ENCODE results near the gene DGKH.

The DGKH gene

GRCh38 chr13:42022796-42023493, 25.5 kb upstream of the DGKH start:
- no peaks in the 10 kb centered on the region for H3K27me3 ChIP-seq (ENCODE audit: insufficient read depth, low read length)

GRCh38 chr13:42027286-42027685, 21.2 kb upstream of the DGKH start:
- H3K79me2 ChIP-seq (ENCODE audit: control insufficient read depth, insufficient read depth, low read length, unreplicated experiment) = no peaks in the 10 kb centered on the region
- H3K36me3 ChIP-seq (ENCODE audit: insufficient read depth, low read length) = no peaks in the 10 kb centered on the region
- no peaks in the 10 kb centered on the region for H3K27me3 ChIP-seq (ENCODE audit: insufficient read depth, low read length)
- H3K27ac ChIP-seq (ENCODE audit: low read depth, low read length) = no peak overlapping the region
- peaks cover 21% of the 10 kb centered on the region for H3K4me1 ChIP-seq (ENCODE audit: control insufficient read depth, insufficient read depth, low read length, unreplicated experiment)
- H2AFZ ChIP-seq (ENCODE audit: low read length, unreplicated experiment) = peak overlapping the region; percentile 36
- no peak overlapping the region for H3K4me3 ChIP-seq (ENCODE audit: low read depth, low read length)

More at GRCh38 chr13:42022796-42023493, 25.5 kb upstream of the DGKH start:
- Histone ChIP-seq H3K79me2 (ENCODE audit: control insufficient read depth, insufficient read depth, low read length, unreplicated experiment) (no peaks in the 10 kb centered on the region), H3K27ac (ENCODE audit: low read depth, low read length) (no peak overlapping the region), H3K4me3 (ENCODE audit: low read depth, low read length) (no peak overlapping the region), H3K4me1 (ENCODE audit: control insufficient read depth, insufficient read depth, low read length, unreplicated experiment) (peaks cover 21% of the 10 kb centered on the region), H3K36me3 (ENCODE audit: insufficient read depth, low read length) (no peaks in the 10 kb centered on the region), H2AFZ (ENCODE audit: low read length, unreplicated experiment) (no peak overlapping the region)

GRCh38 chr13:42028113-42028799, 20.2 kb upstream of the DGKH start:
- Histone ChIP-seq H2AFZ (ENCODE audit: low read length, unreplicated experiment) (no peak overlapping the region), H3K27ac (ENCODE audit: low read depth, low read length) (no peak overlapping the region), H3K27me3 (ENCODE audit: insufficient read depth, low read length) (no peaks in the 10 kb centered on the region), H3K4me3 (ENCODE audit: low read depth, low read length) (no peak overlapping the region), H3K79me2 (ENCODE audit: control insufficient read depth, insufficient read depth, low read length, unreplicated experiment) (no peaks in the 10 kb centered on the region), H3K36me3 (ENCODE audit: insufficient read depth, low read length) (no peaks in the 10 kb centered on the region), H3K4me1 (ENCODE audit: control insufficient read depth, insufficient read depth, low read length, unreplicated experiment) (peaks cover 15% of the 10 kb centered on the region)

GRCh38 chr13:42035905-42036521, 12.4 kb upstream of the DGKH start:
- Histone ChIP-seq H3K27me3 (ENCODE audit: insufficient read depth, low read length) (no peaks in the 10 kb centered on the region), H3K27ac (ENCODE audit: low read depth, low read length) (no peak overlapping the region), H3K4me3 (ENCODE audit: low read depth, low read length) (no peak overlapping the region), H2AFZ (ENCODE audit: low read length, unreplicated experiment) (no peak overlapping the region), H3K4me1 (ENCODE audit: control insufficient read depth, insufficient read depth, low read length, unreplicated experiment) (peaks cover 4% of the 10 kb centered on the region), H3K36me3 (ENCODE audit: insufficient read depth, low read length) (no peaks in the 10 kb centered on the region), H3K79me2 (ENCODE audit: control insufficient read depth, insufficient read depth, low read length, unreplicated experiment) (no peaks in the 10 kb centered on the region)

- H3K27ac ChIP-seq (ENCODE audit: low read depth, low read length) = no peak overlapping the region
- no peak overlapping the region for H2AFZ ChIP-seq (ENCODE audit: low read length, unreplicated experiment)
- no peaks in the 10 kb centered on the region for H3K36me3 ChIP-seq (ENCODE audit: insufficient read depth, low read length)
- peaks cover 4% of the 10 kb centered on the region for H3K79me2 ChIP-seq (ENCODE audit: control insufficient read depth, insufficient read depth, low read length, unreplicated experiment)
- no peaks in the 10 kb centered on the region for H3K27me3 ChIP-seq (ENCODE audit: insufficient read depth, low read length)
- H3K4me3 ChIP-seq (ENCODE audit: low read depth, low read length) = no peak overlapping the region
- peaks cover 4% of the 10 kb centered on the region for H3K4me1 ChIP-seq (ENCODE audit: control insufficient read depth, insufficient read depth, low read length, unreplicated experiment)
Measured at GRCh38 chr13:42036711-42037110, 11.7 kb upstream of the DGKH start.

- Histone ChIP-seq H3K27me3 (ENCODE audit: insufficient read depth, low read length) (no peaks in the 10 kb centered on the region), H3K4me3 (ENCODE audit: low read depth, low read length) (peak overlapping the region; percentile 79; the same call in 1 of the 2 replicates), H2AFZ (ENCODE audit: low read length, unreplicated experiment) (no peak overlapping the region), H3K79me2 (ENCODE audit: control insufficient read depth, insufficient read depth, low read length, unreplicated experiment) (peaks cover 21% of the 10 kb centered on the region), H3K4me1 (ENCODE audit: control insufficient read depth, insufficient read depth, low read length, unreplicated experiment) (peaks cover 12% of the 10 kb centered on the region), H3K36me3 (ENCODE audit: insufficient read depth, low read length) (no peaks in the 10 kb centered on the region), H3K27ac (ENCODE audit: low read depth, low read length) (no peak overlapping the region)
Measured at GRCh38 chr13:42038661-42039456, 9.6 kb upstream of the DGKH start.

GRCh38 chr13:42039457-42039945, 8.9 kb upstream of the DGKH start:
- Histone ChIP-seq H2AFZ (ENCODE audit: low read length, unreplicated experiment) (peak overlapping the region; percentile 55), H3K79me2 (ENCODE audit: control insufficient read depth, insufficient read depth, low read length, unreplicated experiment) (peaks cover 21% of the 10 kb centered on the region)

GRCh38 chr13:42039946-42040729, 8.3 kb upstream of the DGKH start:
- Histone ChIP-seq H3K36me3 (ENCODE audit: insufficient read depth, low read length) (no peaks in the 10 kb centered on the region), H3K4me1 (ENCODE audit: control insufficient read depth, insufficient read depth, low read length, unreplicated experiment) (peaks cover 12% of the 10 kb centered on the region), H3K79me2 (ENCODE audit: control insufficient read depth, insufficient read depth, low read length, unreplicated experiment) (peaks cover 26% of the 10 kb centered on the region), H3K27me3 (ENCODE audit: insufficient read depth, low read length) (no peaks in the 10 kb centered on the region), H3K27ac (ENCODE audit: low read depth, low read length) (peak overlapping the region; percentile 77), H2AFZ (ENCODE audit: low read length, unreplicated experiment) (peak overlapping the region; percentile 55), H3K4me3 (ENCODE audit: low read depth, low read length) (peak overlapping the region; percentile 79)

More at GRCh38 chr13:42039457-42039945, 8.9 kb upstream of the DGKH start:
- H3K27ac ChIP-seq (ENCODE audit: low read depth, low read length) = peak overlapping the region; percentile 77
- H3K36me3 ChIP-seq (ENCODE audit: insufficient read depth, low read length) = no peaks in the 10 kb centered on the region
- peaks cover 12% of the 10 kb centered on the region for H3K4me1 ChIP-seq (ENCODE audit: control insufficient read depth, insufficient read depth, low read length, unreplicated experiment)
- H3K4me3 ChIP-seq (ENCODE audit: low read depth, low read length) = peak overlapping the region; percentile 79
- no peaks in the 10 kb centered on the region for H3K27me3 ChIP-seq (ENCODE audit: insufficient read depth, low read length)

GRCh38 chr13:42040730-42041010, 7.8 kb upstream of the DGKH start:
- Histone ChIP-seq H2AFZ (ENCODE audit: low read length, unreplicated experiment) (peak overlapping the region; percentile 19), H3K79me2 (ENCODE audit: control insufficient read depth, insufficient read depth, low read length, unreplicated experiment) (peaks cover 26% of the 10 kb centered on the region), H3K4me1 (ENCODE audit: control insufficient read depth, insufficient read depth, low read length, unreplicated experiment) (peaks cover 12% of the 10 kb centered on the region), H3K27me3 (ENCODE audit: insufficient read depth, low read length) (no peaks in the 10 kb centered on the region), H3K27ac (ENCODE audit: low read depth, low read length) (peak overlapping the region; percentile 13; the same call in 1 of the 2 replicates), H3K4me3 (ENCODE audit: low read depth, low read length) (peak overlapping the region; percentile 79), H3K36me3 (ENCODE audit: insufficient read depth, low read length) (no peaks in the 10 kb centered on the region)
